ENCODE measurements around the gene ATP8A2. TPM values are rescaled to one million over a fixed set of nuclear protein-coding genes. Genes with fewer than 3 reads are reported as not detected.
"Not testable (repeated sequence)": the region's sequence is repeated elsewhere in the genome, so short reads cannot be mapped to it uniquely, and the experiment has no call there.

ATP8A2 gene
- polyA plus RNA-seq, 1 donor from 2014 or later = 11.9 TPM

GRCh38 chr13:25541434-25542123 lies 169.8 kb downstream of the ATP8A2 start:
- Histone ChIP-seq H3K9me2 (ENCODE audit: insufficient read depth, low read length) (no peaks in the 10 kb centered on the region), H3K4me2 (ENCODE audit: low read length) (no peak overlapping the region), H3K9ac (ENCODE audit: low read length) (no peak overlapping the region)

GRCh38 chr13:25548991-25549390 lies 177.2 kb downstream of the ATP8A2 start:
- H4K20me1 ChIP-seq (ENCODE audit: insufficient read depth); H3K79me2 ChIP-seq (replicated peaks; ENCODE audit: insufficient read depth, low read length); H3K9me2 ChIP-seq (ENCODE audit: insufficient read depth, low read length); H3K4me2 ChIP-seq (ENCODE audit: low read length); H3K9ac ChIP-seq (ENCODE audit: low read length); H3F3A ChIP-seq (ENCODE audit: insufficient read depth, low read length, poor library complexity, severe bottlenecking); H3K9me3 ChIP-seq (ENCODE audit: low read length); H3K36me3 ChIP-seq (ENCODE audit: insufficient read depth, low read length); H3K27ac ChIP-seq (ENCODE audit: low read length); H2AFZ ChIP-seq (ENCODE audit: low read depth, low read length); H3K27me3 ChIP-seq (ENCODE audit: insufficient read depth, low read depth, low read length); H3K4me3 ChIP-seq (ENCODE audit: low read length): not testable (repeated sequence)

More at GRCh38 chr13:25541434-25542123, 169.8 kb downstream of the ATP8A2 start:
- Histone ChIP-seq H2AFZ (ENCODE audit: low read depth, low read length) (no peak overlapping the region), H3K27me3 (ENCODE audit: insufficient read depth, low read depth, low read length) (no peaks in the 10 kb centered on the region), H3K36me3 (ENCODE audit: insufficient read depth, low read length) (no peaks in the 10 kb centered on the region), H3K79me2 (replicated peaks; ENCODE audit: insufficient read depth, low read length) (no peaks in the 10 kb centered on the region), H3K4me3 (ENCODE audit: low read length) (no peak overlapping the region), H3F3A (ENCODE audit: insufficient read depth, low read length, poor library complexity, severe bottlenecking) (no peaks in the 10 kb centered on the region), H3K9me3 (ENCODE audit: low read length) (no peaks in the 10 kb centered on the region), H3K27ac (ENCODE audit: low read length) (no peak overlapping the region), H4K20me1 (ENCODE audit: insufficient read depth) (no peaks in the 10 kb centered on the region)
- TF ChIP-seq TAF1 (IDR thresholded peaks at IDR 0.05; ENCODE audit: low read depth) (no peak), SMC3 (conservative IDR thresholded peaks at IDR 0.05; ENCODE audit: poor library complexity) (no peak), EP300 (conservative IDR thresholded peaks at IDR 0.05; ENCODE audit: poor library complexity, severe bottlenecking) (no peak)
- TF ChIP-seq, protein P1, sequence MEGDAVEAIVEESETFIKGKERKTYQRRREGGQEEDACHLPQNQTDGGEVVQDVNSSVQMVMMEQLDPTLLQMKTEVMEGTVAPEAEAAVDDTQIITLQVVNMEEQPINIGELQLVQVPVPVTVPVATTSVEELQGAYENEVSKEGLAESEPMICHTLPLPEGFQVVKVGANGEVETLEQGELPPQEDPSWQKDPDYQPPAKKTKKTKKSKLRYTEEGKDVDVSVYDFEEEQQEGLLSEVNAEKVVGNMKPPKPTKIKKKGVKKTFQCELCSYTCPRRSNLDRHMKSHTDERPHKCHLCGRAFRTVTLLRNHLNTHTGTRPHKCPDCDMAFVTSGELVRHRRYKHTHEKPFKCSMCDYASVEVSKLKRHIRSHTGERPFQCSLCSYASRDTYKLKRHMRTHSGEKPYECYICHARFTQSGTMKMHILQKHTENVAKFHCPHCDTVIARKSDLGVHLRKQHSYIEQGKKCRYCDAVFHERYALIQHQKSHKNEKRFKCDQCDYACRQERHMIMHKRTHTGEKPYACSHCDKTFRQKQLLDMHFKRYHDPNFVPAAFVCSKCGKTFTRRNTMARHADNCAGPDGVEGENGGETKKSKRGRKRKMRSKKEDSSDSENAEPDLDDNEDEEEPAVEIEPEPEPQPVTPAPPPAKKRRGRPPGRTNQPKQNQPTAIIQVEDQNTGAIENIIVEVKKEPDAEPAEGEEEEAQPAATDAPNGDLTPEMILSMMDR (IDR thresholded peaks at IDR 0.05; ENCODE audit: poor library complexity, severe bottlenecking) = no peak
- TF ChIP-seq, protein P2, sequence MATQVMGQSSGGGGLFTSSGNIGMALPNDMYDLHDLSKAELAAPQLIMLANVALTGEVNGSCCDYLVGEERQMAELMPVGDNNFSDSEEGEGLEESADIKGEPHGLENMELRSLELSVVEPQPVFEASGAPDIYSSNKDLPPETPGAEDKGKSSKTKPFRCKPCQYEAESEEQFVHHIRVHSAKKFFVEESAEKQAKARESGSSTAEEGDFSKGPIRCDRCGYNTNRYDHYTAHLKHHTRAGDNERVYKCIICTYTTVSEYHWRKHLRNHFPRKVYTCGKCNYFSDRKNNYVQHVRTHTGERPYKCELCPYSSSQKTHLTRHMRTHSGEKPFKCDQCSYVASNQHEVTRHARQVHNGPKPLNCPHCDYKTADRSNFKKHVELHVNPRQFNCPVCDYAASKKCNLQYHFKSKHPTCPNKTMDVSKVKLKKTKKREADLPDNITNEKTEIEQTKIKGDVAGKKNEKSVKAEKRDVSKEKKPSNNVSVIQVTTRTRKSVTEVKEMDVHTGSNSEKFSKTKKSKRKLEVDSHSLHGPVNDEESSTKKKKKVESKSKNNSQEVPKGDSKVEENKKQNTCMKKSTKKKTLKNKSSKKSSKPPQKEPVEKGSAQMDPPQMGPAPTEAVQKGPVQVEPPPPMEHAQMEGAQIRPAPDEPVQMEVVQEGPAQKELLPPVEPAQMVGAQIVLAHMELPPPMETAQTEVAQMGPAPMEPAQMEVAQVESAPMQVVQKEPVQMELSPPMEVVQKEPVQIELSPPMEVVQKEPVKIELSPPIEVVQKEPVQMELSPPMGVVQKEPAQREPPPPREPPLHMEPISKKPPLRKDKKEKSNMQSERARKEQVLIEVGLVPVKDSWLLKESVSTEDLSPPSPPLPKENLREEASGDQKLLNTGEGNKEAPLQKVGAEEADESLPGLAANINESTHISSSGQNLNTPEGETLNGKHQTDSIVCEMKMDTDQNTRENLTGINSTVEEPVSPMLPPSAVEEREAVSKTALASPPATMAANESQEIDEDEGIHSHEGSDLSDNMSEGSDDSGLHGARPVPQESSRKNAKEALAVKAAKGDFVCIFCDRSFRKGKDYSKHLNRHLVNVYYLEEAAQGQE (IDR thresholded peaks at IDR 0.05; ENCODE audit: borderline replicate concordance) = no peak

- H3K79me2 ChIP-seq (replicated peaks; ENCODE audit: insufficient read depth, low read length) = no peaks in the 10 kb centered on the region
- H3F3A ChIP-seq (ENCODE audit: insufficient read depth, low read length, poor library complexity, severe bottlenecking) = no peaks in the 10 kb centered on the region
- H3K9me3 ChIP-seq (ENCODE audit: low read length) = no peaks in the 10 kb centered on the region
- no peaks in the 10 kb centered on the region for H3K9me2 ChIP-seq (ENCODE audit: insufficient read depth, low read length)
- H2AFZ ChIP-seq (ENCODE audit: low read depth, low read length) = no peak overlapping the region
- no peak overlapping the region for H3K4me2 ChIP-seq (ENCODE audit: low read length)
- no peak overlapping the region for H3K4me3 ChIP-seq (ENCODE audit: low read length)
- H4K20me1 ChIP-seq (ENCODE audit: insufficient read depth) = no peaks in the 10 kb centered on the region
- no peaks in the 10 kb centered on the region for H3K27me3 ChIP-seq (ENCODE audit: insufficient read depth, low read depth, low read length)
- no peak overlapping the region for H3K9ac ChIP-seq (ENCODE audit: low read length)
- no peak overlapping the region for H3K27ac ChIP-seq (ENCODE audit: low read length)
- TF ChIP-seq POLR2AphosphoS5 (IDR thresholded peaks at IDR 0.05) (no peak), TAF1 (IDR thresholded peaks at IDR 0.05; ENCODE audit: low read depth) (no peak)
- H3K36me3 ChIP-seq (ENCODE audit: insufficient read depth, low read length) = peaks cover 13% of the 10 kb centered on the region
These were observed 190.0 kb downstream of the ATP8A2 start for GRCh38 chr13:25561812-25562211.
